ENCODE measurements around the gene KRTAP10-11. TPM values are rescaled to one million over a fixed set of nuclear protein-coding genes. Genes with fewer than 3 reads are reported as not detected.
"Not testable (repeated sequence)": the region's sequence is repeated elsewhere in the genome, so short reads cannot be mapped to it uniquely, and the experiment has no call there.

The KRTAP10-11 gene
- total RNA-seq, 4 donors from 2014 or later: not detected

GRCh38 chr21:44682580-44683151, 36.5 kb downstream of the KRTAP10-11 start:
- Histone ChIP-seq H3K4me1 (no peaks in the 10 kb centered on the region), H3K4me3 (replicated peaks in 1 of 3) (no peak overlapping the region), H3K9me3 (no peaks in the 10 kb centered on the region), H3K27ac (no peak overlapping the region), H3K36me3 (no peaks in the 10 kb centered on the region), H3K27me3 (no peaks in the 10 kb centered on the region)
- 73 to 80% methylated on average over 14 to 15 of the region's 15 CpGs for WGBS, 2 donors
- TF ChIP-seq, protein P1, sequence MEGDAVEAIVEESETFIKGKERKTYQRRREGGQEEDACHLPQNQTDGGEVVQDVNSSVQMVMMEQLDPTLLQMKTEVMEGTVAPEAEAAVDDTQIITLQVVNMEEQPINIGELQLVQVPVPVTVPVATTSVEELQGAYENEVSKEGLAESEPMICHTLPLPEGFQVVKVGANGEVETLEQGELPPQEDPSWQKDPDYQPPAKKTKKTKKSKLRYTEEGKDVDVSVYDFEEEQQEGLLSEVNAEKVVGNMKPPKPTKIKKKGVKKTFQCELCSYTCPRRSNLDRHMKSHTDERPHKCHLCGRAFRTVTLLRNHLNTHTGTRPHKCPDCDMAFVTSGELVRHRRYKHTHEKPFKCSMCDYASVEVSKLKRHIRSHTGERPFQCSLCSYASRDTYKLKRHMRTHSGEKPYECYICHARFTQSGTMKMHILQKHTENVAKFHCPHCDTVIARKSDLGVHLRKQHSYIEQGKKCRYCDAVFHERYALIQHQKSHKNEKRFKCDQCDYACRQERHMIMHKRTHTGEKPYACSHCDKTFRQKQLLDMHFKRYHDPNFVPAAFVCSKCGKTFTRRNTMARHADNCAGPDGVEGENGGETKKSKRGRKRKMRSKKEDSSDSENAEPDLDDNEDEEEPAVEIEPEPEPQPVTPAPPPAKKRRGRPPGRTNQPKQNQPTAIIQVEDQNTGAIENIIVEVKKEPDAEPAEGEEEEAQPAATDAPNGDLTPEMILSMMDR (IDR thresholded peaks at IDR 0.05): no peak
- no peak for TF ChIP-seq POLR2A (IDR thresholded peaks at IDR 0.05)
- intact Hi-C loops (cut with DNase I): no loop called here
- no peak for DNase-seq

DNA sequence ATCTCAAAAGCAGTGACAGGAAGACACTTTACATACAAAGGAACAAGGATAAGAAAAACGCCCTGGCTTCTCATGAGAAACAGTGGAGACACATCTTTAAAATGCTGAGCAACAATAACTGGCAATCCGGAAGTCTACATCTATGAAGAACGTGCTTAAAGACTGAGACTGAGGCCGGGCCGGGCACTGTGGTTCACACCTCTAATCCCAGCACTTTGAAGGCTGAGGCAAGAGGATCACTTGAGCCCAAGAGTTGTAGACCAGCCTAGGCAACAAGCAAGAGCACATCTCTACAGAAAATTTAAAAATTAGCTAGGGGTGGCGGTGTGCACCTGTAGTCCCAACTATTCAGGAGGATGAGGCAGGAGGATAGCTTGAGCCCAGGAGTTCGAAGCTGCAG, 37.9 kb downstream of the KRTAP10-11 start:
- intact Hi-C loops (cut with DNase I): no loop called here
- Histone ChIP-seq H3K36me3 (no peaks in the 10 kb centered on the region), H3K27me3 (no peaks in the 10 kb centered on the region), H3K27ac (no peak overlapping the region), H3K9me3 (no peaks in the 10 kb centered on the region), H3K4me3 (replicated peaks in 1 of 3) (no peak overlapping the region), H3K4me1 (no peaks in the 10 kb centered on the region)
- TF ChIP-seq POLR2A (IDR thresholded peaks at IDR 0.05): no peak
- DNase-seq: no peak
- 78 to 81% methylated on average over 7 of the region's 7 CpGs for WGBS, 2 donors

DNA sequence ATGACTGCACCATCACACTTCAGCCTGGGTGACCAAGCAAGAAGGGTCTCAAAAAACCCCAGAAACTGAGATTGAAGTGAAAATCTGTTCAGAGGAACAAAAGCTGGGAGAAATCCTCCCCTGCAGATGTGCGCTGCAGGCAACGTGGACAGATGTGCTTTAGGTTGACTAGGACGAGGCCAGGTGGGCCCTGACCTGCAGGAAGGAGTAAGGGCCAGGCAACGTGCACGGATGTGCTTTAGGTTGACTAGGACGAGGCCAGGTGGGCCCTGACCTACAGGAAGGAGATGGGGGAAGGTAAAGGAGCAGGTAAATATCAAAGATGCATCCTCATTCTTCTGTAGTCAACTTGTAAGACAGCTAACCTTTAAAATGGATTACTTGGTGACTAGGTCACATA, 38.3 kb downstream of the KRTAP10-11 start:
- no peak for DNase-seq
- Histone ChIP-seq H3K4me1 (no peaks in the 10 kb centered on the region), H3K9me3 (no peaks in the 10 kb centered on the region), H3K36me3 (no peaks in the 10 kb centered on the region), H3K27ac (no peak overlapping the region), H3K27me3 (no peaks in the 10 kb centered on the region), H3K4me3 (replicated peaks in 1 of 3) (no peak overlapping the region)
- TF ChIP-seq, protein P1 (IDR thresholded peaks at IDR 0.05): no peak
- TF ChIP-seq POLR2A (IDR thresholded peaks at IDR 0.05): no peak
- intact Hi-C loops (cut with DNase I): no loop called here
- WGBS, 2 donors: 65 to 73% methylated on average over 6 of the region's 6 CpGs

DNA sequence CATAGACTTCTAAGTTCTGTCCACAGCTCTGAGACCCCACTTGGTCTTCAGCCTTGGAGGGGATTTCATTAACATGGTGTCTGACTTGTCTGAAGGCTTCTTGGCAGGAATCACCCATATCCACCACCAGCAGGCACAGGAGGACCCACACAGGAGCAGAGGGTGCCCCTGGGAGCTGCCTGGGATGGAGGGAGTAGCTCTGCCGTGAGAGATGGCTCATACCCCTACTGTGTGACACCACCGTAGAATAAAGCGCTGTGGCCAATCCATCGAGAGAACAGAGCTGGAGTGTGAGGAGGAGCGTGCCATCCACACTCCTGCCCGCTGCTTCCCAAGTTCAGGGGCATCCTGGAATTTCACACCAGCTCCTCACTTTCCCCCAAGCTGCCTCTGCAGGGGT, 38.8 kb downstream of the KRTAP10-11 start:
- H3K36me3 ChIP-seq; H3K9me3 ChIP-seq; H3K4me3 ChIP-seq (replicated peaks in 1 of 3); H3K27me3 ChIP-seq; H3K4me1 ChIP-seq; intact Hi-C loops (cut with DNase I); H3K27ac ChIP-seq; DNase-seq: not testable (repeated sequence)
- WGBS, 2 donors: 70 to 75% methylated on average over 4 to 6 of the region's 6 CpGs

- WGBS, 2 donors: 56 to 70% methylated on average over 8 to 10 of the region's 14 CpGs
- no peak overlapping the region for H3K4me3 ChIP-seq (replicated peaks in 1 of 3)
- H3K27ac ChIP-seq: no peak overlapping the region
- DNase-seq: no peak
- intact Hi-C loops (cut with DNase I): no loop called here
- H3K4me1 ChIP-seq: no peaks in the 10 kb centered on the region
- no peaks in the 10 kb centered on the region for H3K9me3 ChIP-seq
- H3K27me3 ChIP-seq: no peaks in the 10 kb centered on the region
- TF ChIP-seq POLR2A (IDR thresholded peaks at IDR 0.05): no peak
- TF ChIP-seq, protein P1 (IDR thresholded peaks at IDR 0.05): no peak
- no peaks in the 10 kb centered on the region for H3K36me3 ChIP-seq
These were observed 40.0 kb downstream of the KRTAP10-11 start for GRCh38 chr21:44686000-44686781.

- H3K36me3 ChIP-seq: no peaks in the 10 kb centered on the region
- 77 to 83% methylated on average over 21 to 24 of the region's 25 CpGs for WGBS, 2 donors
- H3K4me3 ChIP-seq (replicated peaks in 1 of 3): no peak overlapping the region
- no peaks in the 10 kb centered on the region for H3K4me1 ChIP-seq
- no peak for DNase-seq
- H3K27me3 ChIP-seq: no peaks in the 10 kb centered on the region
- no peaks in the 10 kb centered on the region for H3K9me3 ChIP-seq
- no peak overlapping the region for H3K27ac ChIP-seq
- TF ChIP-seq, protein P1 (IDR thresholded peaks at IDR 0.05): no peak
- TF ChIP-seq POLR2A (IDR thresholded peaks at IDR 0.05): no peak
- intact Hi-C loops (cut with DNase I): no loop called here
These were observed 40.8 kb downstream of the KRTAP10-11 start for GRCh38 chr21:44686843-44687561.
